ENCODE measurements around the gene GRIA2. TPM values are rescaled to one million over a fixed set of nuclear protein-coding genes. Genes with fewer than 3 reads are reported as not detected.

Gene GRIA2
- total RNA-seq, 4 donors from 2014 or later, result 0.76 TPM; not detected in 3

DNA sequence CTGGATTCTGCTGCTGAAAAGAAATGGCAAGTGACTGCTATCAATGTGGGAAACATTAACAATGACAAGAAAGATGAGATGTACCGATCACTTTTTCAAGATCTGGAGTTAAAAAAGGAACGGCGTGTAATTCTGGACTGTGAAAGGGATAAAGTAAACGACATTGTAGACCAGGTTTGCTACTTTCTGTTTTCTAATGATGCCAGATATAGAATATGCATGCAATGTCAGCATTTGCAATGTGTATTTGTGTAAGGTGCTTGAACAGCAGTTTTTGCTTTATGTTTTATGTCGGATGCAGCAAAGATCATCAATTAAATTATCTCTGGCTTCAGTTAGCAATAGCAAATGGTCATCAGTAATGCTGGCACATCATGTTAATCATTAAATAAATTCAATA, 92.2 kb downstream of the GRIA2 start:
- DNase-seq, result no peak
- H3K27me3 ChIP-seq, result no peaks in the 10 kb centered on the region
- H3K4me1 ChIP-seq, result no peaks in the 10 kb centered on the region
- intact Hi-C loops (cut with DNase I), result no loop called here
- H3K27ac ChIP-seq, result no peak overlapping the region
- no peaks in the 10 kb centered on the region for H3K9me3 ChIP-seq
- no peak overlapping the region for H3K4me3 ChIP-seq
- TF ChIP-seq, protein P1, sequence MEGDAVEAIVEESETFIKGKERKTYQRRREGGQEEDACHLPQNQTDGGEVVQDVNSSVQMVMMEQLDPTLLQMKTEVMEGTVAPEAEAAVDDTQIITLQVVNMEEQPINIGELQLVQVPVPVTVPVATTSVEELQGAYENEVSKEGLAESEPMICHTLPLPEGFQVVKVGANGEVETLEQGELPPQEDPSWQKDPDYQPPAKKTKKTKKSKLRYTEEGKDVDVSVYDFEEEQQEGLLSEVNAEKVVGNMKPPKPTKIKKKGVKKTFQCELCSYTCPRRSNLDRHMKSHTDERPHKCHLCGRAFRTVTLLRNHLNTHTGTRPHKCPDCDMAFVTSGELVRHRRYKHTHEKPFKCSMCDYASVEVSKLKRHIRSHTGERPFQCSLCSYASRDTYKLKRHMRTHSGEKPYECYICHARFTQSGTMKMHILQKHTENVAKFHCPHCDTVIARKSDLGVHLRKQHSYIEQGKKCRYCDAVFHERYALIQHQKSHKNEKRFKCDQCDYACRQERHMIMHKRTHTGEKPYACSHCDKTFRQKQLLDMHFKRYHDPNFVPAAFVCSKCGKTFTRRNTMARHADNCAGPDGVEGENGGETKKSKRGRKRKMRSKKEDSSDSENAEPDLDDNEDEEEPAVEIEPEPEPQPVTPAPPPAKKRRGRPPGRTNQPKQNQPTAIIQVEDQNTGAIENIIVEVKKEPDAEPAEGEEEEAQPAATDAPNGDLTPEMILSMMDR (IDR thresholded peaks at IDR 0.05), result no peak
- no peak for TF ChIP-seq POLR2A (IDR thresholded peaks at IDR 0.05)
- WGBS, 2 donors, result 68 to 70% methylated on average over 5 of the region's 5 CpGs
- H3K36me3 ChIP-seq, result no peaks in the 10 kb centered on the region

DNA sequence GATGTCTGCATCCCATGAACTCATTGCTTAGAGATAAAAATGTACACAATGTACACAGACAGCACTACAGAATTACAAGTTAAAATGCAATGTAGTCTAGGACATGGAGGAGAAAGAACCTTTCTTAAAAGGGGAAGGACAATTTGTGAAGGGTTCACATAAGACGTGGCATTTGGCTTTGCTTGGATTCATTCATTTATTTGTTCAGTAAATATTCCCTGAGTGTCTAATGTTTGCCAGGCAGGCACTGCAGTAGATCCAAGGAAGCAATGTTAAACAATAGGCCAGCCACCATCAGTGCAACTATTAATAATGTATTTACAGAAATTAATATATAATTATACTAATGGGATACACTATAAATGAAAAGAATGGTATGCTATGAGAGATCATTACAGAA, 94.4 kb downstream of the GRIA2 start:
- Histone ChIP-seq H3K4me3 (no peak overlapping the region), H3K27me3 (no peaks in the 10 kb centered on the region), H3K4me1 (no peaks in the 10 kb centered on the region), H3K36me3 (no peaks in the 10 kb centered on the region), H3K9me3 (no peaks in the 10 kb centered on the region), H3K27ac (no peak overlapping the region)
- DNase-seq, result no peak
- TF ChIP-seq, protein P1 (IDR thresholded peaks at IDR 0.05), result no peak
- no peak for TF ChIP-seq POLR2A (IDR thresholded peaks at IDR 0.05)
- intact Hi-C loops (cut with DNase I), result no loop called here
- 33 to 37% methylated on average over 1 of the region's 1 CpG for WGBS, 2 donors

DNA sequence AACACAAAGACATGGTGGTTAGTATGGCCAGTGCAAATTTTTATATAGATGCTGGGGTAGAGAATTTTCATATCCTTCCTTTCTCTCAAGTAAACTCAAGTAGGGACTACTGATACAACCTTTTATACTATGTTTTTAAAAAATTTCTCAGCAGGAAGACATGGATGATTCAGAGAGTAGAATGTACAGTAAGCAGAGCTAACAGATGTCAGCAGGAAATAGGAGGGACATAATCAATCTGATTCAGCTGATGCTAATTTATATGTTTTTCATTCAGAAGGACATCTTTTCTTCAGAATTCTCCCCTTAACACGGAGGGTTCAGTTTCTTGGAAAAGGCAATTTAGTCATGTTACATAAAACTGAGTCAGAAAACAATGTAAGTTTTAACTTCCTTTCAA, 95.4 kb downstream of the GRIA2 start:
- no peak for DNase-seq
- no peaks in the 10 kb centered on the region for H3K4me1 ChIP-seq

DNA sequence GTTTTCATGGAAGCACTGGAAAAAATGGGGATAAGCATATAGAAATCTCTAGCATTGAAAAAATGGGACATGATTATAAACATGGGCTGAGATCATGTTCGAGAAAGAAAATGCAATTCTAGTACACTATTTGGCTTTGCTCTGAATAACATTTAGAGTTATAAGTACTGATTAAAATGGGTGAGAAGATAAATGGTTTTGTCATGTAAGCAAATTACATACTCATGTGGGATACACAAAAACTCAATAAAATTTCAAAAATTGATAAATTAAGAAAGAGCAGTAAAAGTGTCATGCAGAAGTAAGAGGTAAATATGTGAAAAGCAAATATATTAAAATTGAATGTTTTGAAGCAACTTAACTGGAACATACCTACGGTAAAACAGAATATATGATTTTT, 99.6 kb downstream of the GRIA2 start:
- Histone ChIP-seq H3K27ac (no peak overlapping the region), H3K9me3 (no peaks in the 10 kb centered on the region), H3K36me3 (no peaks in the 10 kb centered on the region), H3K4me3 (no peak overlapping the region), H3K4me1 (no peaks in the 10 kb centered on the region), H3K27me3 (no peaks in the 10 kb centered on the region)
- TF ChIP-seq, protein P1 (IDR thresholded peaks at IDR 0.05), result no peak
- TF ChIP-seq POLR2A (IDR thresholded peaks at IDR 0.05), result no peak
- DNase-seq, result no peak
- intact Hi-C loops (cut with DNase I), result no loop called here
- 75 to 77% methylated on average over 2 of the region's 2 CpGs for WGBS, 2 donors

More for the DNA sequence above, 95.4 kb downstream of the GRIA2 start:
- no peak overlapping the region for H3K27ac ChIP-seq
- TF ChIP-seq POLR2A (IDR thresholded peaks at IDR 0.05), result no peak
- TF ChIP-seq, protein P1 (IDR thresholded peaks at IDR 0.05), result no peak
- no peak overlapping the region for H3K4me3 ChIP-seq
- no peaks in the 10 kb centered on the region for H3K9me3 ChIP-seq
- WGBS, 2 donors, result 17 to 31% methylated on average over 1 of the region's 1 CpG
- no peaks in the 10 kb centered on the region for H3K36me3 ChIP-seq
- no peaks in the 10 kb centered on the region for H3K27me3 ChIP-seq
- intact Hi-C loops (cut with DNase I), result no loop called here

DNA sequence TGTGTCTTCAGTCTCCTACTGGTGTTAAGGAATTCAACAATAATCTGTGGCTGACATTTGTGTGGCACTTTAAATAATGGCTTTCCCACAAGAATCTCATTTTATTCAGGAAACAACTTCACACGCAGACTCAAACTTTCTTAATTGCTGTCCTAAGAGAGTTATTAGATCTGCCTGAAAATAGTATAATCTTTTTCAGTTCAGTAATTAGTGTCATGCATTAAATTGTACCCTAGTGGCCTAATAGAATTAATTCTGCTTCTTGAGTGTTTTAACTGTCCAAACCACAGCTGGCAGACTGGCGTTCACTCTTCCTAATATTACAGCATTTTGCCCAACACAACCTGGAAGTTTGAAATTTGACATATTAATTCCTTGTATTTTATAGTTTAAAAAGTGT, 107.1 kb downstream of the GRIA2 start:
- no peak for TF ChIP-seq POLR2A (IDR thresholded peaks at IDR 0.05)
- TF ChIP-seq, protein P1 (IDR thresholded peaks at IDR 0.05), result no peak
- no peaks in the 10 kb centered on the region for H3K36me3 ChIP-seq
- DNase-seq, result no peak
- no peak overlapping the region for H3K4me3 ChIP-seq
- H3K4me1 ChIP-seq, result no peaks in the 10 kb centered on the region
- H3K9me3 ChIP-seq, result no peaks in the 10 kb centered on the region
- 69 to 72% methylated on average over 2 of the region's 2 CpGs for WGBS, 2 donors
- no peaks in the 10 kb centered on the region for H3K27me3 ChIP-seq
- no peak overlapping the region for H3K27ac ChIP-seq
- intact Hi-C loops (cut with DNase I), result no loop called here

All from esophagus squamous epithelium (tissue), 5 donors.